Activated CD8-positive, alpha-beta T cell treated with anti-CD3 and anti-CD28 coated beads for 36 hours (primary cell): Measurements from ENCODE around the gene EBF4. TPM values are rescaled to one million over a fixed set of nuclear protein-coding genes. Genes with fewer than 3 reads are reported as not detected.

Experiments used
- ATAC-seq: fragments of 200-7000 bp; cut with Tn5 transposase; one replicate; pipeline ENCODE4 v1.10.0; 2021; ENCODE audit warnings: mild to moderate bottlenecking, moderate library complexity
- CTCF ChIA-PET: fragments of 350-600 bp; sonication (Branson Sonifier 250); formaldehyde crosslinking; loops from one replicate; lab custom pipeline; 2021; ENCODE audit warnings: antibody characterized with exemption; lab: Charles Lee
- POLR2A ChIA-PET: fragments of 350-600 bp; sonication (Branson Sonifier 250); formaldehyde crosslinking; loops from one replicate; lab custom pipeline; 2021; ENCODE audit warnings: antibody characterized with exemption; lab: Charles Lee
- DNase-seq: peaks from one replicate; pipeline ENCODE4 v3.0.0-alpha.2; 2020
- H3K27ac Mint-ChIP-seq: one replicate; pipeline ENCODE4 v1.8.0; 2021; ENCODE audit warnings: mild to moderate bottlenecking, mixed read lengths
- H3K27me3 Mint-ChIP-seq: one replicate; pipeline ENCODE4 v1.8.0; 2021; ENCODE audit warnings: mixed read lengths
- H3K36me3 Mint-ChIP-seq: one replicate; pipeline ENCODE4 v1.8.0; 2021; ENCODE audit warnings: low read depth, mixed read lengths
- H3K4me1 Mint-ChIP-seq: one replicate; pipeline ENCODE4 v1.8.0; 2021; ENCODE audit warnings: low read depth, mixed read lengths
- H3K4me3 Mint-ChIP-seq: one replicate; pipeline ENCODE4 v1.8.0; 2021; ENCODE audit warnings: mild to moderate bottlenecking, moderate library complexity, mixed read lengths
- H3K9me3 Mint-ChIP-seq: one replicate; pipeline ENCODE4 v1.8.0; 2021; ENCODE audit warnings: mixed read lengths
- CTCF ChIP-seq: fragments of 200-600 bp; IDR thresholded peaks from one replicate; pipeline ENCODE4 v1.8.0; 2022; ENCODE audit warnings: antibody characterized with exemption, mild to moderate bottlenecking
- intact Hi-C: fragments of 100-400 bp; cut with micrococcal nuclease; formaldehyde crosslinking; loops from one replicate; pipeline ENCODE4 v1.10.0; 2022
- total RNA-seq, 2 experiments: library from RNA; stranded (reverse); gene quantifications; one replicate each; pipeline ENCODE4 v1.2.3, GENCODE V29; 2021

EBF4 gene
- total RNA-seq, 2 experiments from 2014 or later, result 1.1 to 1.2 TPM

- Mint-ChIP-seq H3K4me1 (peaks cover 43% of the 10 kb centered on the region), H3K4me3 (no peak overlapping the region), H3K27me3 (no peaks in the 10 kb centered on the region), H3K27ac (peak overlapping the region; percentile 80), H3K36me3 (no peaks in the 10 kb centered on the region), H3K9me3 (no peaks in the 10 kb centered on the region)
- ChIA-PET CTCF (interaction anchor here (0.7 to 7.2 kb wide), 22 partner anchors 8 to 101 kb away, joined by 3 to 110 read pairs (median 6); partner anchors contain the start of gene EBF4), POLR2A (interaction anchor here (1.0 to 1.6 kb wide), 2 partner anchors 54 to 88 kb away, joined by 4 to 6 read pairs; no protein-coding TSS in a partner anchor)
- intact Hi-C loops, result loop anchor here (2.0 kb wide), 2 partner anchors 30 to 54 kb away; no protein-coding TSS in a partner anchor
- TF ChIP-seq CTCF, result peak; percentile 92
- ATAC-seq (peak; percentile 77), DNase-seq (peak; percentile 77)
These were observed 50.5 kb downstream of the EBF4 start for GRCh38 chr20:2742934-2743559.

GRCh38 chr20:2745060-2745910 lies 52.7 kb downstream of the EBF4 start:
- ChIA-PET POLR2A (no interaction called here), CTCF (interaction anchor here (1.3 to 7.2 kb wide), 4 partner anchors 9 to 221 kb away, joined by 4 to 110 read pairs (median 80); partner anchors contain the start of gene EBF4)
- H3K36me3 Mint-ChIP-seq, result no peaks in the 10 kb centered on the region
- no peak overlapping the region for H3K4me3 Mint-ChIP-seq
- H3K9me3 Mint-ChIP-seq, result no peaks in the 10 kb centered on the region
- peaks cover 6% of the 10 kb centered on the region for H3K27me3 Mint-ChIP-seq
- no peak for ATAC-seq
- intact Hi-C loops, result no loop called here
- no peak for TF ChIP-seq CTCF
- DNase-seq, result no peak
- no peak overlapping the region for H3K27ac Mint-ChIP-seq
- peaks cover 41% of the 10 kb centered on the region for H3K4me1 Mint-ChIP-seq

GRCh38 chr20:2745936-2746635 lies 53.5 kb downstream of the EBF4 start:
- H3K27me3 Mint-ChIP-seq, result peaks cover 14% of the 10 kb centered on the region
- intact Hi-C loops, result no loop called here
- DNase-seq (no peak), ATAC-seq (no peak)
- H3K9me3 Mint-ChIP-seq, result no peaks in the 10 kb centered on the region
- no peaks in the 10 kb centered on the region for H3K36me3 Mint-ChIP-seq
- H3K4me3 Mint-ChIP-seq, result no peak overlapping the region
- ChIA-PET POLR2A (no interaction called here), CTCF (no interaction called here)
- peaks cover 39% of the 10 kb centered on the region for H3K4me1 Mint-ChIP-seq
- H3K27ac Mint-ChIP-seq, result no peak overlapping the region
- TF ChIP-seq CTCF, result no peak

GRCh38 chr20:2746636-2747265 lies 54.2 kb downstream of the EBF4 start:
- Mint-ChIP-seq H3K4me3 (no peak overlapping the region), H3K27me3 (peaks cover 15% of the 10 kb centered on the region), H3K9me3 (no peaks in the 10 kb centered on the region), H3K4me1 (peaks cover 37% of the 10 kb centered on the region), H3K27ac (no peak overlapping the region), H3K36me3 (no peaks in the 10 kb centered on the region)
- intact Hi-C loops, result no loop called here
- TF ChIP-seq CTCF, result no peak
- CTCF ChIA-PET, result no interaction called here
- ATAC-seq (no peak), DNase-seq (no peak)
- POLR2A ChIA-PET, result no interaction called here
